PC-3 (cell line): ENCODE measurements around the gene TRIM65. TPM values are rescaled to one million over a fixed set of nuclear protein-coding genes. Genes with fewer than 3 reads are reported as not detected.

Source experiments
- ATAC-seq: fragments of 200-7000 bp; cut with Tn5 transposase; 2 replicates; pipeline ENCODE4 v1.9.1; 2020; ENCODE audit warnings: mild to moderate bottlenecking, moderate library complexity
- BruUV-seq: library from RNA; stranded (reverse); fragments of 400-500 nt; replicated peaks from 2 replicates; lab custom pipeline; 2021; lab: Mats Ljungman, UMichigan
- CTCF ChIA-PET: fragments of 300-600 bp; sonication (Branson Sonifier 250); formaldehyde crosslinking; loops from one replicate; lab custom pipeline; 2022; ENCODE audit warnings: antibody characterized with exemption; lab: Charles Lee
- POLR2A ChIA-PET: fragments of 300-600 bp; sonication (Branson Sonifier 250); formaldehyde crosslinking; loops from one replicate; lab custom pipeline; 2022; ENCODE audit warnings: antibody characterized with exemption; ENCODE audit not compliant: unreplicated experiment; lab: Charles Lee
- DNase-seq: peaks from one replicate; pipeline ENCODE4 v3.0.0-alpha.2; 2015
- H2AFZ ChIP-seq: fragments of 300-600 bp; sonication (generic); 2 replicates; pipeline ENCODE4 v1.6.0; 2016; ENCODE audit warnings: antibody characterized with exemption, low read length
- H3F3A ChIP-seq: fragments of 300-600 bp; sonication (generic); one replicate; pipeline ENCODE4 v1.6.0; 2017; ENCODE audit warnings: antibody characterized with exemption, low read length, control low read depth, mild to moderate bottlenecking; ENCODE audit not compliant: unreplicated experiment
- H3K27ac ChIP-seq: fragments of 300-600 bp; sonication (generic); 2 replicates; pipeline ENCODE4 v1.5.1; 2016; ENCODE audit warnings: mild to moderate bottlenecking, low read length
- H3K27me3 ChIP-seq: fragments of 300-600 bp; sonication (generic); 2 replicates; pipeline ENCODE4 v1.6.1; 2016; ENCODE audit warnings: low read length, mixed read lengths
- H3K36me3 ChIP-seq: fragments of 300-600 bp; sonication (generic); 2 replicates; pipeline ENCODE4 v1.6.1; 2016; ENCODE audit warnings: low read depth, mixed run types, low read length, mixed read lengths
- H3K4me1 ChIP-seq: fragments of 300-600 bp; sonication (generic); 2 replicates; pipeline ENCODE4 v1.5.1; 2016; ENCODE audit warnings: low read length; ENCODE audit not compliant: insufficient read depth
- H3K4me2 ChIP-seq: fragments of 300-600 bp; sonication (generic); 2 replicates; pipeline ENCODE4 v1.6.0; 2016; ENCODE audit warnings: low read length
- H3K4me3 ChIP-seq: fragments of 300-600 bp; sonication (generic); 2 replicates; pipeline ENCODE4 v1.5.1; 2016; ENCODE audit warnings: mild to moderate bottlenecking, low read length, mixed read lengths
- H3K79me2 ChIP-seq: fragments of 300-600 bp; sonication (generic); 2 replicates; pipeline ENCODE4 v1.6.1; 2017; ENCODE audit warnings: low read length, mixed read lengths
- H3K9ac ChIP-seq: fragments of 300-600 bp; sonication (generic); 2 replicates; pipeline ENCODE4 v1.6.0; 2016; ENCODE audit warnings: mild to moderate bottlenecking, low read length
- H3K9me2 ChIP-seq: fragments of 300-600 bp; sonication (generic); replicated peaks from 2 replicates; pipeline ENCODE4 v1.6.1; 2016; ENCODE audit warnings: mixed run types, low read length, mixed read lengths
- H3K9me3 ChIP-seq: fragments of 300-600 bp; sonication (generic); 2 replicates; pipeline ENCODE4 v1.6.1; 2016; ENCODE audit warnings: low read length, mixed read lengths
- H4K20me1 ChIP-seq: fragments of 300-600 bp; sonication (generic); 2 replicates; pipeline ENCODE4 v1.6.1; 2016; ENCODE audit warnings: low read length, mixed read lengths
- EZH2 ChIP-seq: fragments of 300-600 bp; sonication (generic); IDR thresholded peaks from one replicate; pipeline ENCODE4 v1.6.1; 2017; ENCODE audit warnings: antibody characterized with exemption, mild to moderate bottlenecking, low read length; ENCODE audit not compliant: unreplicated experiment
- EZH2phosphoT487 ChIP-seq: fragments of 300-600 bp; sonication (generic); IDR thresholded peaks from 2 replicates; pipeline ENCODE4 v1.6.1; 2018; ENCODE audit warnings: mild to moderate bottlenecking, antibody characterized with exemption, low read length, borderline replicate concordance
- intact Hi-C: fragments of 100-400 bp; cut with micrococcal nuclease; formaldehyde crosslinking; loops from 2 replicates; pipeline ENCODE4 v1.9.0; 2023
- total RNA-seq: library from RNA; depleted of rRNA; stranded (reverse); fragments of >200 nt; gene quantifications from 2 replicates; pipeline ENCODE4 v1.2.3, GENCODE V29; 2014
- TF ChIP-seq, protein P1 (sequence below): fragments of 300-600 bp; sonication (generic); conservative IDR thresholded peaks from 2 replicates; pipeline ENCODE4 v1.5.1; 2017; ENCODE audit warnings: antibody characterized with exemption, low read depth, mild to moderate bottlenecking, low read length

The TRIM65 gene
- total RNA-seq, 1 experiment from 2014 or later = 32.3 TPM

DNA sequence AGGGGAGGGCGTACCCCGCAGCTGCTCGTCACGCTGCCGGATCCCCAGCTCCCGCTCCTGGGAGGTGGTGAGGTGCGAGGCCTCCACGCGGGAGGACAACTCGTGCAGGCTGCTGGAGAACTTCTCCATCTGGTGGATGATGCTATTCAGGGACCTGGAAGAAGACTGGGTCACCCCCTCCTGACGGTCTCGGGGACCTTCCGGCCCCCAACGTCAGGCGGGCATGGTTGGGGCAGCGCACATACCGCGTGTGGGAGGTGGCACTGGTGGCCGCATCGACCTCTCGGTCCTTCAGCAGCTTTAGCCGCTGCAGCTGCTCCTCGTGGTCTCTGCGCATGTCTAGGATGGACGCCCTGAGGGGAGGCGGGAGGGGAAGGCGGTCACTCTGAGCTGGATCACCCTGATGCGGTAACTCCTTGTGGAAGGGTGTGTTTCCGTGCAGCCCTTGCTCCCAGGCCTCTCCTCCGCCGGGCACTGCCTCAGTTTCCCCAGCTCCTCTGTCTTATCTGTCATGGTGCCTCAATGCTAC, 21.2 kb upstream of the TRIM65 start:
- ChIA-PET CTCF (interaction anchor here (1.0 kb wide), 1 partner anchor 13 kb away, joined by 4 read pairs; no protein-coding TSS in a partner anchor), POLR2A (no interaction called here)
- BruUV-seq = no TSS peak
- Histone ChIP-seq H3K4me3 (no peak overlapping the region), H4K20me1 (no peaks in the 10 kb centered on the region), H3K27me3 (no peaks in the 10 kb centered on the region), H3K4me2 (no peak overlapping the region), H2AFZ (no peak overlapping the region), H3K36me3 (no peaks in the 10 kb centered on the region; the same call in 1 of the 2 replicates), H3K9me2 (no peaks in the 10 kb centered on the region), H3K9ac (no peak overlapping the region), H3K4me1 (no peaks in the 10 kb centered on the region), H3K9me3 (no peaks in the 10 kb centered on the region), H3F3A (no peaks in the 10 kb centered on the region), H3K27ac (no peak overlapping the region), H3K79me2 (no peaks in the 10 kb centered on the region)
- TF ChIP-seq, protein P1, sequence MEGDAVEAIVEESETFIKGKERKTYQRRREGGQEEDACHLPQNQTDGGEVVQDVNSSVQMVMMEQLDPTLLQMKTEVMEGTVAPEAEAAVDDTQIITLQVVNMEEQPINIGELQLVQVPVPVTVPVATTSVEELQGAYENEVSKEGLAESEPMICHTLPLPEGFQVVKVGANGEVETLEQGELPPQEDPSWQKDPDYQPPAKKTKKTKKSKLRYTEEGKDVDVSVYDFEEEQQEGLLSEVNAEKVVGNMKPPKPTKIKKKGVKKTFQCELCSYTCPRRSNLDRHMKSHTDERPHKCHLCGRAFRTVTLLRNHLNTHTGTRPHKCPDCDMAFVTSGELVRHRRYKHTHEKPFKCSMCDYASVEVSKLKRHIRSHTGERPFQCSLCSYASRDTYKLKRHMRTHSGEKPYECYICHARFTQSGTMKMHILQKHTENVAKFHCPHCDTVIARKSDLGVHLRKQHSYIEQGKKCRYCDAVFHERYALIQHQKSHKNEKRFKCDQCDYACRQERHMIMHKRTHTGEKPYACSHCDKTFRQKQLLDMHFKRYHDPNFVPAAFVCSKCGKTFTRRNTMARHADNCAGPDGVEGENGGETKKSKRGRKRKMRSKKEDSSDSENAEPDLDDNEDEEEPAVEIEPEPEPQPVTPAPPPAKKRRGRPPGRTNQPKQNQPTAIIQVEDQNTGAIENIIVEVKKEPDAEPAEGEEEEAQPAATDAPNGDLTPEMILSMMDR = no peak
- TF ChIP-seq EZH2phosphoT487 = no peak
- no peak for TF ChIP-seq EZH2
- intact Hi-C loops = no loop called here
- ATAC-seq (no peak), DNase-seq (no peak)

DNA sequence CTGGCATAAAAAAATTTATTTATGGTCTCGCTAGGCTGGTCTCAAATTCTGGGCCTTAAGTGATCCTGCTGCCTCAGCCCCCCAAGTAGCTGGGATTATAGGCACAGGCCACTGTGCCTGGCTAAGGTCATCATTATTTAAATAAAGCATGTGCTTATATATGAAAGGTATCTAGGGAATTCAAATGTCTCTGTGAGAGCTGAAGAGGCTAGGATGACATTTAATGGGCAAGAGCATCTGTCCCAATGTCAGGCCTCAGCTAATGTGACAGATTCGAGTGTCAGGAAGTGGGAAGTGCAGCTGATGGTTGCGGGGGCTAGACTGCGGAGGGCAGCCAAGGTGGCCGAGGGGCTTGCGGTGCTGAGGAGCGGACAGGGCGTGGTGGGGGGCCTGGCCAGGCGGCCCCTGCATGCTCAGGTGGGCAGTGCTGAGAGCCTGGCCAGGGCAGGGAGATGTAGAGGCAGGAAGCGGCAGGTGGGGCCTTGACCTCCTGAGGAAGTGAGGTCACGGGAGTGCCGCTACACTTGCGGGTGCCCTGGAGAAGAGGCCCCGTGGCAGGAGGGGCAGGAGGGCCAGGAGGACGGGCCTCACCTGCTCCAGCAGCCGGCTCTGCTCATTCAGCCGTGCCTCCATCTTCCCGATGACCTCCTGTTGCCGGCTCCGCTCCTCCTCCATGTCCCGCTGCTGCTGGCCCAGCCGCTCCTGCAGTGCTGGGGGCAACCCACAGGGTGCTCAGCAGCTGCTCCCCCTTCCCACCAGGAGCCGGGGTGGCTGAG, 20.6 kb upstream of the TRIM65 start:
- no TSS peak for BruUV-seq
- H4K20me1 ChIP-seq = no peaks in the 10 kb centered on the region
- ChIA-PET POLR2A (no interaction called here), CTCF (interaction anchor here (0.6 kb wide), 1 partner anchor 12 kb away, joined by 3 read pairs; no protein-coding TSS in a partner anchor)
- no peak overlapping the region for H3K4me2 ChIP-seq
- no peaks in the 10 kb centered on the region for H3K9me3 ChIP-seq
- H3K4me3 ChIP-seq = no peak overlapping the region
- H3K4me1 ChIP-seq = no peaks in the 10 kb centered on the region
- TF ChIP-seq EZH2phosphoT487 = no peak
- no peak for TF ChIP-seq EZH2
- TF ChIP-seq, protein P1 = no peak
- H2AFZ ChIP-seq = no peak overlapping the region
- no peaks in the 10 kb centered on the region for H3K9me2 ChIP-seq
- H3K36me3 ChIP-seq = no peaks in the 10 kb centered on the region; the same call in 1 of the 2 replicates
- ATAC-seq (no peak), DNase-seq (no peak)
- H3K27me3 ChIP-seq = no peaks in the 10 kb centered on the region
- intact Hi-C loops = no loop called here
- no peaks in the 10 kb centered on the region for H3F3A ChIP-seq
- no peaks in the 10 kb centered on the region for H3K79me2 ChIP-seq
- no peak overlapping the region for H3K27ac ChIP-seq
- H3K9ac ChIP-seq = no peak overlapping the region

DNA sequence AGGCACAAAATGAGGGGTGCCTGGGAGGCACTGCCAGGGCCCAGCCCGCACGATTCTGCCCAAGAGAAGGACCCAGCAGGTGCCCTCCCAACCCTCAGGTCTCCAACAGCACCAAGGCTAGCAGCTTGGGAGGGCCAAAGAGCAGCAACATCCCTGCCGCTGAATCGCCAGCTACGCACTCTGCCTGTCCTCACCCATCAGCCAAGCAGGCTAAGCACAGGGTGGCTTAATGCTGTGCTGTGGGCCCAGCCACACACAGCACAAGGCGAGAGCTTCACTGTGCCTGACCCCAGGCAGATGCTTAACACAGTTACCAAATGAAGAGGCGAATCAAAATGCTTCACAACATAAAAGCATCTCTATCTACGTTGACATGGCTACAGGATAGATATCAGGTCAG, 18.5 kb upstream of the TRIM65 start:
- no peaks in the 10 kb centered on the region for H3K79me2 ChIP-seq
- no peaks in the 10 kb centered on the region for H3F3A ChIP-seq
- ATAC-seq = no peak
- no peak overlapping the region for H3K9ac ChIP-seq
- no peaks in the 10 kb centered on the region for H4K20me1 ChIP-seq
- no peak overlapping the region for H3K27ac ChIP-seq
- no peak overlapping the region for H2AFZ ChIP-seq
- H3K36me3 ChIP-seq = no peaks in the 10 kb centered on the region
- no peak for DNase-seq
- no peaks in the 10 kb centered on the region for H3K4me1 ChIP-seq
- BruUV-seq = no TSS peak
- intact Hi-C loops = no loop called here
- H3K9me2 ChIP-seq = no peaks in the 10 kb centered on the region
- H3K4me3 ChIP-seq = no peak overlapping the region
- no peaks in the 10 kb centered on the region for H3K27me3 ChIP-seq
- H3K4me2 ChIP-seq = no peak overlapping the region
- ChIA-PET CTCF (no interaction called here), POLR2A (no interaction called here)
- TF ChIP-seq EZH2phosphoT487 = no peak
- TF ChIP-seq EZH2 = no peak
- TF ChIP-seq, protein P1 = no peak
- no peaks in the 10 kb centered on the region for H3K9me3 ChIP-seq
